PFSK-1 (cell line): ENCODE measurements around the gene SAMD9.

Experiments used
- POLR2AphosphoS5 ChIP-seq: IDR thresholded peaks from 2 replicates; pipeline ENCODE4 v1.6.1; 2012; ENCODE audit warnings: low read depth, mild to moderate bottlenecking, control low read depth, low read length, moderate library complexity
- TAF1 ChIP-seq: IDR thresholded peaks from 2 replicates; pipeline ENCODE4 v1.6.1; 2012; ENCODE audit warnings: low read length, control low read depth, borderline replicate concordance; ENCODE audit not compliant: insufficient read depth
- TF ChIP-seq, protein P1 (sequence below), 2 experiments: IDR thresholded peaks; 2 replicates each; pipeline versions ENCODE4 v1.6.1 to v1.8.0; 2011 to 2012; ENCODE audit warnings: low read depth in 2 of 2, low read length in 2 of 2, control low read depth in 1 of 2, inconsistent platforms in 1 of 2, mild to moderate bottlenecking in 1 of 2, moderate library complexity in 1 of 2; ENCODE audit not compliant: insufficient read depth in 1 of 2

DNA sequence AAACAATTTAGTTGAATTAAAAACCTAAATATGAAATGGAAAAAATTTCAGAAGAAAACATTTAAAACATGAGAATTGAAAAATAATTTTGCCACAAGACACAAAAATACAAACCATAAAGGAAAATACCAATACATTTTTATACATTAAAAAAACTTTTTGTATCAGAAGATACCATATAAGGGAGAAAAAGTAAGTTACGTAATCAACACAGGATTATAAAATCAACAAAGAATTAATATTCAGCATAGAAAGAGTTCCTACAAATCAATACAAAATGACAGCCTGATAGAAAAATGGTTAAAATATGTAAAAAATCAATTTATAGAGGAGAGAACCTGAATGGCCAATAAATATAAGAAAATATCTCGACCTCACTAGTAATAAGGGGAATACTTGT is 47.0 kb upstream of the SAMD9 start:
- TF ChIP-seq TAF1 (no peak), POLR2AphosphoS5 (no peak)
- TF ChIP-seq, protein P1, sequence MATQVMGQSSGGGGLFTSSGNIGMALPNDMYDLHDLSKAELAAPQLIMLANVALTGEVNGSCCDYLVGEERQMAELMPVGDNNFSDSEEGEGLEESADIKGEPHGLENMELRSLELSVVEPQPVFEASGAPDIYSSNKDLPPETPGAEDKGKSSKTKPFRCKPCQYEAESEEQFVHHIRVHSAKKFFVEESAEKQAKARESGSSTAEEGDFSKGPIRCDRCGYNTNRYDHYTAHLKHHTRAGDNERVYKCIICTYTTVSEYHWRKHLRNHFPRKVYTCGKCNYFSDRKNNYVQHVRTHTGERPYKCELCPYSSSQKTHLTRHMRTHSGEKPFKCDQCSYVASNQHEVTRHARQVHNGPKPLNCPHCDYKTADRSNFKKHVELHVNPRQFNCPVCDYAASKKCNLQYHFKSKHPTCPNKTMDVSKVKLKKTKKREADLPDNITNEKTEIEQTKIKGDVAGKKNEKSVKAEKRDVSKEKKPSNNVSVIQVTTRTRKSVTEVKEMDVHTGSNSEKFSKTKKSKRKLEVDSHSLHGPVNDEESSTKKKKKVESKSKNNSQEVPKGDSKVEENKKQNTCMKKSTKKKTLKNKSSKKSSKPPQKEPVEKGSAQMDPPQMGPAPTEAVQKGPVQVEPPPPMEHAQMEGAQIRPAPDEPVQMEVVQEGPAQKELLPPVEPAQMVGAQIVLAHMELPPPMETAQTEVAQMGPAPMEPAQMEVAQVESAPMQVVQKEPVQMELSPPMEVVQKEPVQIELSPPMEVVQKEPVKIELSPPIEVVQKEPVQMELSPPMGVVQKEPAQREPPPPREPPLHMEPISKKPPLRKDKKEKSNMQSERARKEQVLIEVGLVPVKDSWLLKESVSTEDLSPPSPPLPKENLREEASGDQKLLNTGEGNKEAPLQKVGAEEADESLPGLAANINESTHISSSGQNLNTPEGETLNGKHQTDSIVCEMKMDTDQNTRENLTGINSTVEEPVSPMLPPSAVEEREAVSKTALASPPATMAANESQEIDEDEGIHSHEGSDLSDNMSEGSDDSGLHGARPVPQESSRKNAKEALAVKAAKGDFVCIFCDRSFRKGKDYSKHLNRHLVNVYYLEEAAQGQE (IDR thresholded peaks at IDR 0.05; ENCODE audit: insufficient read depth in 1 of 2, low read depth in 2 of 2, low read length in 2 of 2) = no peak
